Measurements from ENCODE around the gene CLCN5.

The CLCN5 gene

DNA sequence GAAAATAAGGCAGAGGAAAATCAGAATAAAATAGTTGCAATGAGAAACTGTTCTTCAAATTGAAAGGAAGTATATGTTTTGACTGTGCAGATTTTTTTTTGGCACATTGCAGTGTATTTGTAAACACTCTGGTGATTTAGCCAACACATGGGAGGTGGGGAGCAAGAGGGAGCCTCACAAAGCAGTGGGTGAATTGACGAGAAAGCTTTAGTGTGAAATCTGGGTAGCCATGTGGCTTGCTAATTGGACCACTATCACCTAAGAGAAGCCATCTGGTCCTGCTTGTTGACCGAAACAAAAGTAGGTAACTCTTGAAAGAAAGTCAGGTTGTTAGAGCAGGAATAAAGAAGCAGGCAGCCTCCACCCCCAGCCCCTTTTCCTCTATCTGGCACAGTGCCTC is 10.4 kb downstream of the CLCN5 start:
- Histone ChIP-seq H2AFZ (ENCODE audit: low read depth, low read length, severe bottlenecking) (no peak overlapping the region), H3K79me2 (ENCODE audit: insufficient read depth, low read length) (no peaks in the 10 kb centered on the region), H3K9me2 (replicated peaks; ENCODE audit: insufficient read depth, low read length) (no peaks in the 10 kb centered on the region), H4K20me1 (ENCODE audit: low read depth, low read length) (no peaks in the 10 kb centered on the region), H3K27me3 (ENCODE audit: low read length) (no peaks in the 10 kb centered on the region), H3K9me3 (ENCODE audit: insufficient read depth, low read length) (no peaks in the 10 kb centered on the region), H3K36me3 (ENCODE audit: low read length) (no peaks in the 10 kb centered on the region), H3F3A (ENCODE audit: insufficient read depth) (no peaks in the 10 kb centered on the region), H3K27ac (ENCODE audit: low read depth, low read length) (no peak overlapping the region), H3K9ac (ENCODE audit: low read length) (no peak overlapping the region), H3K4me3 (ENCODE audit: insufficient read depth, low read length, poor library complexity, severe bottlenecking) (no peak overlapping the region), H3K4me2 (ENCODE audit: low read depth, low read length, poor library complexity, severe bottlenecking) (no peak overlapping the region)
- TF ChIP-seq, protein P1, sequence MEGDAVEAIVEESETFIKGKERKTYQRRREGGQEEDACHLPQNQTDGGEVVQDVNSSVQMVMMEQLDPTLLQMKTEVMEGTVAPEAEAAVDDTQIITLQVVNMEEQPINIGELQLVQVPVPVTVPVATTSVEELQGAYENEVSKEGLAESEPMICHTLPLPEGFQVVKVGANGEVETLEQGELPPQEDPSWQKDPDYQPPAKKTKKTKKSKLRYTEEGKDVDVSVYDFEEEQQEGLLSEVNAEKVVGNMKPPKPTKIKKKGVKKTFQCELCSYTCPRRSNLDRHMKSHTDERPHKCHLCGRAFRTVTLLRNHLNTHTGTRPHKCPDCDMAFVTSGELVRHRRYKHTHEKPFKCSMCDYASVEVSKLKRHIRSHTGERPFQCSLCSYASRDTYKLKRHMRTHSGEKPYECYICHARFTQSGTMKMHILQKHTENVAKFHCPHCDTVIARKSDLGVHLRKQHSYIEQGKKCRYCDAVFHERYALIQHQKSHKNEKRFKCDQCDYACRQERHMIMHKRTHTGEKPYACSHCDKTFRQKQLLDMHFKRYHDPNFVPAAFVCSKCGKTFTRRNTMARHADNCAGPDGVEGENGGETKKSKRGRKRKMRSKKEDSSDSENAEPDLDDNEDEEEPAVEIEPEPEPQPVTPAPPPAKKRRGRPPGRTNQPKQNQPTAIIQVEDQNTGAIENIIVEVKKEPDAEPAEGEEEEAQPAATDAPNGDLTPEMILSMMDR (IDR thresholded peaks at IDR 0.05; ENCODE audit: insufficient read depth, low read length, poor library complexity, severe bottlenecking) = no peak
- no peak for TF ChIP-seq EZH2phosphoT487 (conservative IDR thresholded peaks at IDR 0.05; ENCODE audit: low read length)

DNA sequence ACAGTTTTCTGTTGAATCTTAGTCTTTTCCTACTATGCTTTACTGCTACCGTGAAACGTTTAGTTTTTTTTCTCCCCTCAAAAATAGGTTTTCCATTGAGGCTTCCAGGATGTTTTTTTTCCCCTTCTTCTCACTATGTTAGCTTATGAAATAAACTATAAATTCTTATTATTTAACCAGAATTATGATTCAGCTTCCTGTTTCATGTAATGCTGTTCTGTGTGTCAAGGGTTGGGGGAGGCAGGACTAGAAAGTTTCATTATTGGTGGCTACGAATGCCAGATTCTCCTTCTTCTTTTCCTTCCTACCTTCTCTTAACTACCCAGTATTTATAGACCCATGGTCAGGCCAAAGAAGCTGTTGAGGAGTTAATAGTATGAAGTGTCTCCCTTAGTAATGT is 11.8 kb downstream of the CLCN5 start:
- no peaks in the 10 kb centered on the region for H3F3A ChIP-seq (ENCODE audit: insufficient read depth)
- no peak for TF ChIP-seq EZH2phosphoT487 (conservative IDR thresholded peaks at IDR 0.05; ENCODE audit: low read length)
- TF ChIP-seq, protein P1 (IDR thresholded peaks at IDR 0.05; ENCODE audit: insufficient read depth, low read length, poor library complexity, severe bottlenecking) = no peak
- H2AFZ ChIP-seq (ENCODE audit: low read depth, low read length, severe bottlenecking) = no peak overlapping the region
- no peaks in the 10 kb centered on the region for H3K36me3 ChIP-seq (ENCODE audit: low read length)
- H3K4me3 ChIP-seq (ENCODE audit: insufficient read depth, low read length, poor library complexity, severe bottlenecking) = no peak overlapping the region
- H3K9me2 ChIP-seq (replicated peaks; ENCODE audit: insufficient read depth, low read length) = no peaks in the 10 kb centered on the region
- H3K79me2 ChIP-seq (ENCODE audit: insufficient read depth, low read length) = no peaks in the 10 kb centered on the region
- no peak overlapping the region for H3K4me2 ChIP-seq (ENCODE audit: low read depth, low read length, poor library complexity, severe bottlenecking)
- H3K27ac ChIP-seq (ENCODE audit: low read depth, low read length) = no peak overlapping the region
- no peaks in the 10 kb centered on the region for H3K9me3 ChIP-seq (ENCODE audit: insufficient read depth, low read length)
- no peak overlapping the region for H3K9ac ChIP-seq (ENCODE audit: low read length)
- H3K27me3 ChIP-seq (ENCODE audit: low read length) = no peaks in the 10 kb centered on the region
- H4K20me1 ChIP-seq (ENCODE audit: low read depth, low read length) = no peaks in the 10 kb centered on the region

GRCh38 chrX:49934729-49935128 is 12.3 kb downstream of the CLCN5 start:
- Histone ChIP-seq H3K4me3 (ENCODE audit: insufficient read depth, low read length, poor library complexity, severe bottlenecking) (no peak overlapping the region), H2AFZ (ENCODE audit: low read depth, low read length, severe bottlenecking) (no peak overlapping the region), H3F3A (ENCODE audit: insufficient read depth) (no peaks in the 10 kb centered on the region), H3K79me2 (ENCODE audit: insufficient read depth, low read length) (no peaks in the 10 kb centered on the region), H3K4me2 (ENCODE audit: low read depth, low read length, poor library complexity, severe bottlenecking) (no peak overlapping the region), H3K9ac (ENCODE audit: low read length) (no peak overlapping the region), H3K9me2 (replicated peaks; ENCODE audit: insufficient read depth, low read length) (no peaks in the 10 kb centered on the region), H4K20me1 (ENCODE audit: low read depth, low read length) (no peaks in the 10 kb centered on the region), H3K27ac (ENCODE audit: low read depth, low read length) (no peak overlapping the region), H3K27me3 (ENCODE audit: low read length) (no peaks in the 10 kb centered on the region), H3K9me3 (ENCODE audit: insufficient read depth, low read length) (no peaks in the 10 kb centered on the region), H3K36me3 (ENCODE audit: low read length) (no peaks in the 10 kb centered on the region)
- no peak for TF ChIP-seq EZH2phosphoT487 (conservative IDR thresholded peaks at IDR 0.05; ENCODE audit: low read length)

DNA sequence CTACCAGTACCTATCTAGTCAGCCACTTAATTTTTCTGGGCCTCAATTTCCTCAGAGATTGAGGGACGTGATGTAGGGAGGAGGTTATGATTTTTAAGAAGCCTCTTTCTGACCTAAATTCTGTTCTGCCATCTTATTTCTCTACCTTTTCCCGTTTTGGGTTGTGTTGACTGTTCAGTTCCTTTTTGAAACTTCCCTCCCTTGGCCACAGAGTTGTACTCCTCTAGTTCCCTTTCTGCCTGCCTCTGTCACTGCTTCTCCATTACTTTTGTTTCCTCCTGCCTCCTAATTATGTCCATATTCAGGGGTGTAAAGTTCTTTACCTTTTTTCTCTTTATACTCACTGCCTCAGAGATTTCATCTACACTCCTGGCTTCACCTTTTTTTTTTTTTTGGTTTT is 25.4 kb downstream of the CLCN5 start:
- Histone ChIP-seq H3K9me3 (ENCODE audit: insufficient read depth, low read length) (no peaks in the 10 kb centered on the region), H3K27me3 (ENCODE audit: low read length) (no peaks in the 10 kb centered on the region), H3K27ac (ENCODE audit: low read depth, low read length) (no peak overlapping the region), H3K4me2 (ENCODE audit: low read depth, low read length, poor library complexity, severe bottlenecking) (no peak overlapping the region), H3F3A (ENCODE audit: insufficient read depth) (no peaks in the 10 kb centered on the region), H3K4me3 (ENCODE audit: insufficient read depth, low read length, poor library complexity, severe bottlenecking) (no peak overlapping the region), H3K9me2 (replicated peaks; ENCODE audit: insufficient read depth, low read length) (no peaks in the 10 kb centered on the region), H3K79me2 (ENCODE audit: insufficient read depth, low read length) (no peaks in the 10 kb centered on the region), H4K20me1 (ENCODE audit: low read depth, low read length) (no peaks in the 10 kb centered on the region), H3K36me3 (ENCODE audit: low read length) (no peaks in the 10 kb centered on the region), H2AFZ (ENCODE audit: low read depth, low read length, severe bottlenecking) (no peak overlapping the region), H3K9ac (ENCODE audit: low read length) (no peak overlapping the region)
- TF ChIP-seq, protein P1 (IDR thresholded peaks at IDR 0.05; ENCODE audit: insufficient read depth, low read length, poor library complexity, severe bottlenecking) = no peak
- TF ChIP-seq EZH2phosphoT487 (conservative IDR thresholded peaks at IDR 0.05; ENCODE audit: low read length) = no peak

Data from SU-DHL-6 (cell line).